ENCODE data around the gene SURF1. TPM values are rescaled to one million over a fixed set of nuclear protein-coding genes. Genes with fewer than 3 reads are reported as not detected.
A peak's percentile ranks its signal among the peaks of the same experiment; 100 is the strongest.
"Not testable (repeated sequence)": the region's sequence is repeated elsewhere in the genome, so short reads cannot be mapped to it uniquely, and the experiment has no call there.

SURF1 gene
- total and polyA plus RNA-seq, 11 donors = 36.8 to 104 (median 53.6) TPM

- DNase-seq (peak in 1 of 5 donors; percentile 4), ATAC-seq (peak in 1 of 4 donors; percentile 28)
- peaks cover 0 to 36% (median 31%) of the 10 kb centered on the region in 9 donors for H3K36me3 ChIP-seq
Observed at GRCh38 chr9:133327834-133328484, 28.3 kb downstream of the SURF1 start.

GRCh38 chr9:133327021-133327420 lies 29.3 kb downstream of the SURF1 start:
- H3K4me3 ChIP-seq, H3K27ac ChIP-seq, ATAC-seq, H3K27me3 ChIP-seq, H3K9me3 ChIP-seq, DNase-seq, H3K4me1 ChIP-seq: not testable (repeated sequence)
- intact Hi-C loops (cut with DNase I) = loop anchor here in 8 of 10 donors (2.0 to 10.0 kb wide), 4 partner anchors 50 to 140 kb away; partner anchors contain the start of gene ABO (in 2 of the 8)
- WGBS, 4 donors = 87 to 92% (median 90%) methylated on average over 6 of the region's 6 CpGs
- peaks cover 0 to 27% (median 22%) of the 10 kb centered on the region in 9 donors for H3K36me3 ChIP-seq

More at GRCh38 chr9:133327834-133328484, 28.3 kb downstream of the SURF1 start:
- no peak for TF ChIP-seq POLR2A (IDR thresholded peaks at IDR 0.05)
- TF ChIP-seq, protein P1, sequence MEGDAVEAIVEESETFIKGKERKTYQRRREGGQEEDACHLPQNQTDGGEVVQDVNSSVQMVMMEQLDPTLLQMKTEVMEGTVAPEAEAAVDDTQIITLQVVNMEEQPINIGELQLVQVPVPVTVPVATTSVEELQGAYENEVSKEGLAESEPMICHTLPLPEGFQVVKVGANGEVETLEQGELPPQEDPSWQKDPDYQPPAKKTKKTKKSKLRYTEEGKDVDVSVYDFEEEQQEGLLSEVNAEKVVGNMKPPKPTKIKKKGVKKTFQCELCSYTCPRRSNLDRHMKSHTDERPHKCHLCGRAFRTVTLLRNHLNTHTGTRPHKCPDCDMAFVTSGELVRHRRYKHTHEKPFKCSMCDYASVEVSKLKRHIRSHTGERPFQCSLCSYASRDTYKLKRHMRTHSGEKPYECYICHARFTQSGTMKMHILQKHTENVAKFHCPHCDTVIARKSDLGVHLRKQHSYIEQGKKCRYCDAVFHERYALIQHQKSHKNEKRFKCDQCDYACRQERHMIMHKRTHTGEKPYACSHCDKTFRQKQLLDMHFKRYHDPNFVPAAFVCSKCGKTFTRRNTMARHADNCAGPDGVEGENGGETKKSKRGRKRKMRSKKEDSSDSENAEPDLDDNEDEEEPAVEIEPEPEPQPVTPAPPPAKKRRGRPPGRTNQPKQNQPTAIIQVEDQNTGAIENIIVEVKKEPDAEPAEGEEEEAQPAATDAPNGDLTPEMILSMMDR (IDR thresholded peaks at IDR 0.05) = no peak
- Histone ChIP-seq H3K4me3 (no peak overlapping the region), H3K9me3 (no peaks in the 10 kb centered on the region), H3K27ac (no peak overlapping the region), H3K4me1 (no peaks in the 10 kb centered on the region), H3K27me3 (no peaks in the 10 kb centered on the region)
- WGBS, 4 donors = 87 to 91% (median 89%) methylated on average over 10 of the region's 10 CpGs
- intact Hi-C loops (cut with DNase I) = loop anchor here in 9 of 10 donors (2.0 to 10.0 kb wide), 5 partner anchors 51 to 143 kb away; partner anchors contain the start of gene ABO (in 2 of the 9)

GRCh38 chr9:133323991-133324703 lies 32.1 kb downstream of the SURF1 start:
- DNase-seq (peak in 1 of 5 donors; percentile 1), ATAC-seq (no peak)
- Histone ChIP-seq H3K4me3 (no peak overlapping the region), H3K27me3 (no peaks in the 10 kb centered on the region), H3K36me3 (no peaks in the 10 kb centered on the region), H3K27ac (no peak overlapping the region), H3K9me3 (no peaks in the 10 kb centered on the region), H3K4me1 (no peaks in the 10 kb centered on the region)
- intact Hi-C loops (cut with DNase I) = loop anchor here in 1 of 10 donors (10.0 kb wide), 1 partner anchor 49 kb away; the partner anchor contains the start of gene ABO
- WGBS, 4 donors = 81 to 88% (median 85%) methylated on average over 13 of the region's 13 CpGs
- no peak for TF ChIP-seq POLR2A (IDR thresholded peaks at IDR 0.05)

DNA sequence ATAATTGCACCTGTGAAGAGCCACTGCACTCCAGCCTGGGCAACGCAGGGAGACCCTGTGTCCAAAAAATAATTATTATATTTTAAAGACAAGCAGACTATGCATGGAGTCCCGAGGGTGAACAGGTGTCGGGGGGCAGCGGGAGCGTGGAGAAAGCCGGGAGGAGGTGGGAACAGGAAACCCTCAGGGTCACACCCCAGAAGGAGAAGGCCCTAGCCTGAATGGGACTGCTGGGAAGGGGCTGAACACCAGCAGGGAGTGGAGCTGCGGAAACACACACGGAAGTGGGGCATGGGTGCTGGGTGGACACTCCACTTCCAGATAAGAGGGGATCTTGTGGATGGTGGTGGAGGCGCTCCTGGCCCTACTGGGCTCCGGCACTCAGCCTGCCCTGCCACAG lies 33.1 kb downstream of the SURF1 start:
- TF ChIP-seq, protein P1 (IDR thresholded peaks at IDR 0.05) = no peak
- no peak for TF ChIP-seq POLR2A (IDR thresholded peaks at IDR 0.05)
- WGBS, 4 donors = 80 to 84% (median 81%) methylated on average over 10 of the region's 10 CpGs
- Histone ChIP-seq H3K4me3 (no peak overlapping the region), H3K27me3 (no peaks in the 10 kb centered on the region), H3K9me3 (no peaks in the 10 kb centered on the region), H3K27ac (no peak overlapping the region), H3K4me1 (no peaks in the 10 kb centered on the region), H3K36me3 (no peaks in the 10 kb centered on the region)
- intact Hi-C loops (cut with DNase I) = loop anchor here in 1 of 10 donors (10.0 kb wide), 1 partner anchor 48 kb away; the partner anchor contains the start of gene ABO
- DNase-seq (no peak), ATAC-seq (no peak)

- no peak overlapping the region for H3K27ac ChIP-seq
- H3K36me3 ChIP-seq = no peaks in the 10 kb centered on the region
- no peaks in the 10 kb centered on the region for H3K27me3 ChIP-seq
- DNase-seq (no peak), ATAC-seq (no peak)
- TF ChIP-seq POLR2A (IDR thresholded peaks at IDR 0.05) = no peak
- TF ChIP-seq, protein P1 (IDR thresholded peaks at IDR 0.05) = no peak
- WGBS, 4 donors = 78 to 85% (median 83%) methylated on average over 14 of the region's 14 CpGs
- H3K4me1 ChIP-seq = no peaks in the 10 kb centered on the region
- intact Hi-C loops (cut with DNase I) = loop anchor here in 1 of 10 donors (10.0 kb wide), 1 partner anchor 48 kb away; the partner anchor contains the start of gene ABO
- no peak overlapping the region for H3K4me3 ChIP-seq
- no peaks in the 10 kb centered on the region for H3K9me3 ChIP-seq
Observed at GRCh38 chr9:133322701-133323100, 33.6 kb downstream of the SURF1 start.
